HepG2 (cell line): ENCODE data around the gene COG4. TPM values are rescaled to one million over a fixed set of nuclear protein-coding genes. Genes with fewer than 3 reads are reported as not detected.

Experiments
- HDAC2 ChIP-seq: sonication (generic); formaldehyde crosslinking; IDR thresholded peaks from 2 replicates; pipeline ENCODE4 v1.4.0; 2020; ENCODE audit warnings: missing genetic modification reagents
- KLF16 ChIP-seq, 2 experiments: sonication (generic) in 1 of 2; formaldehyde crosslinking in 1 of 2; IDR thresholded peaks; 2 replicates each; pipeline versions ENCODE4 v1.6.1 to v1.8.0; 2016 to 2023; ENCODE audit warnings: missing genetic modification reagents in 2 of 2, missing compliant biosample characterization in 1 of 2
- NCOA2 ChIP-seq: sonication (generic); formaldehyde crosslinking; IDR thresholded peaks from 2 replicates; pipeline ENCODE4 v1.8.0; 2022; ENCODE audit warnings: inconsistent platforms
- RXRA ChIP-seq: sonication (generic); formaldehyde crosslinking; IDR thresholded peaks from 2 replicates; pipeline ENCODE4 v1.5.1; 2020; ENCODE audit warnings: missing genetic modification reagents
- SAP130 ChIP-seq: IDR thresholded peaks from 2 replicates; pipeline ENCODE4 v1.6.1; 2016; ENCODE audit warnings: low read depth
- TARDBP ChIP-seq: sonication (generic); formaldehyde crosslinking; IDR thresholded peaks from 2 replicates; pipeline ENCODE4 v1.8.0; 2022; ENCODE audit warnings: mild to moderate bottlenecking, missing genetic modification reagents
- TBL1XR1 ChIP-seq: fragments of 150-350 bp; IDR thresholded peaks from 2 replicates; pipeline ENCODE4 v1.6.1; 2014; ENCODE audit warnings: borderline replicate concordance, low read length; ENCODE audit not compliant: partially characterized antibody
- TEAD2 ChIP-seq: sonication (generic); formaldehyde crosslinking; IDR thresholded peaks from 2 replicates; pipeline ENCODE4 v1.9.0; 2021; ENCODE audit warnings: missing genetic modification reagents
- ZMYM3 ChIP-seq: sonication (generic); formaldehyde crosslinking; IDR thresholded peaks from 2 replicates; pipeline ENCODE4 v1.5.1; 2020; ENCODE audit warnings: mild to moderate bottlenecking, missing genetic modification reagents
- ZNF44 ChIP-seq: sonication (generic); formaldehyde crosslinking; IDR thresholded peaks from 2 replicates; pipeline ENCODE4 v1.5.1; 2020; ENCODE audit warnings: mild to moderate bottlenecking, missing genetic modification reagents
- ZNF501 ChIP-seq: sonication (generic); formaldehyde crosslinking; IDR thresholded peaks from 2 replicates; pipeline ENCODE4 v1.5.1; 2020; ENCODE audit warnings: mild to moderate bottlenecking, moderate library complexity, missing genetic modification reagents
- ZNF530 ChIP-seq: sonication (generic); formaldehyde crosslinking; IDR thresholded peaks from 2 replicates; pipeline ENCODE4 v1.5.0; 2020; ENCODE audit warnings: low read depth, mild to moderate bottlenecking, missing genetic modification reagents
- ZNF737 ChIP-seq: sonication (generic); formaldehyde crosslinking; IDR thresholded peaks from 2 replicates; pipeline ENCODE4 v1.5.0; 2020; ENCODE audit warnings: missing genetic modification reagents, mild to moderate bottlenecking, borderline replicate concordance
- ZNF75D ChIP-seq: sonication (generic); formaldehyde crosslinking; IDR thresholded peaks from 2 replicates; pipeline ENCODE4 v1.8.1; 2023; ENCODE audit warnings: missing genetic modification reagents, mild to moderate bottlenecking, borderline replicate concordance
- ZNF775 ChIP-seq: sonication (generic); formaldehyde crosslinking; IDR thresholded peaks from 2 replicates; pipeline ENCODE4 v1.4.0; 2020; ENCODE audit warnings: missing genetic modification reagents, mild to moderate bottlenecking, moderate library complexity, borderline replicate concordance
- ZSCAN25 ChIP-seq: sonication (generic); formaldehyde crosslinking; IDR thresholded peaks from 2 replicates; pipeline ENCODE4 v1.8.0; 2022; ENCODE audit warnings: mild to moderate bottlenecking, missing genetic modification reagents
- polyA plus RNA-seq, 8 experiments: library from polyadenylated mRNA; depleted of rRNA in 3 of 8; stranded (reverse) in 7 of 8; unstranded in 1 of 8; fragments of >200 nt; fragmentation: Illumina TruSeq in 4 of 8; extraction: Trizol in 4 of 8; gene quantifications; 2 replicates each; pipeline versions ENCODE4 v1.2.1 to v1.2.3, GENCODE V29; 2011 to 2016; ENCODE audit warnings: low read depth in 4 of 8, missing spikeins in 1 of 8, mixed read lengths in 1 of 8; ENCODE audit not compliant: insufficient read depth in 1 of 8
- total RNA-seq, 5 experiments: library from RNA; depleted of rRNA; stranded (reverse); fragments of >200 nt; fragmentation: Illumina TruSeq; extraction: Trizol; gene quantifications; 2 replicates each; pipeline ENCODE4 v1.2.3, GENCODE V29; 2016; ENCODE audit warnings: low read depth in 1 of 5
- TF ChIP-seq, protein P1 (sequence below): sonication (generic); formaldehyde crosslinking; IDR thresholded peaks from 2 replicates; pipeline ENCODE4 v1.4.0; 2020; ENCODE audit warnings: missing genetic modification reagents, mild to moderate bottlenecking, borderline replicate concordance
- TF ChIP-seq, protein P2 (sequence below): sonication (generic); formaldehyde crosslinking; IDR thresholded peaks from 2 replicates; pipeline ENCODE4 v1.5.0; 2020; ENCODE audit warnings: missing genetic modification reagents, mild to moderate bottlenecking, borderline replicate concordance
- TF ChIP-seq, protein P3 (sequence below): sonication (generic); formaldehyde crosslinking; IDR thresholded peaks from 2 replicates; pipeline ENCODE4 v1.5.1; 2020; ENCODE audit warnings: mild to moderate bottlenecking, missing genetic modification reagents, moderate library complexity
- TF ChIP-seq, protein P4 (sequence below): IDR thresholded peaks from 2 replicates; pipeline ENCODE4 v1.6.1; 2016

The COG4 gene
- total and polyA plus RNA-seq, 2 of the 13 experiments (the other 11 are each of a cell fraction or from before 2014, with no cell fraction given), result 51.1 to 73.8 TPM

DNA sequence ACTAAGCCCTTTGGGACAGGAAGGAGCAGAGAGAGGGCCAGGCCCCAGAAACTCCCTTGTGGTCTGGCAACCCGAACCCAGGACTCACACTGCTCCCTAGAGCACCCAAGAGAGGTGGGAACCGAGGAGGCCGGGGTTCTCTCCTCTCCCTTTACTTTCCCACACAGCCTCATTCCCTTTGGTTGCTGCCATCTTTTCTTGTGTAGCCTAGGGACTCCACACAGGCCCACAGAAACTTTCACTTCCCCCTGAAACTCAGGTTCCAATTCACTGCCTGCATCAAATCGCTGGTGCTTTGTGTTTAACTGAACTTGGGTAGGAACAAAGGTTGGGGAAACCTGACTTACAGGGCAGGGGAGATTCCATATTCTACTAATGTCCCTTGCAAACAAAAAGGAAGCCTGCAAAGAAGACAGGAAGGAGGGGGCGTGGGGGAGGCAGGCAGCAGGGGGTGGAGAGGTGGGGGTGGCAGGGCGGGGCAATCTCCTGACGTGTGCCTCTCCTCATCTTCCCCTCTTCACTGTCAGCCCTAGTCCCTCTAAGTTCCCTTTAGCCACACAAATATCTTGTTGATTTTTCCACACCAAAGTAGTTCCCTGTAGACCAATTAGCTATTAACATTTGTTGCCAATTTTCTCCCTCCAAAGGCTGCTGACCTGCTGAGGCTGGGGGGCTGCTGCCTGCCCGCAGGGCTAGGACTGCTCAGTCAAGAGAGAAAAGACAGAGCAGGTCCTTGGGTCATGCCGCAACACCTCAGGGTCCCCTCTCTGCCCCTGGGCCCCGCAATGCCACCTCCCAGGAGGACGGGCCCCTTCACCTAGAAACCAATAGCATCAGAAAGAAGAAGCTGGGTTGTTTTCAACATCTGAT, 92.5 kb downstream of the COG4 start (continued):
- TF ChIP-seq, protein P1, sequence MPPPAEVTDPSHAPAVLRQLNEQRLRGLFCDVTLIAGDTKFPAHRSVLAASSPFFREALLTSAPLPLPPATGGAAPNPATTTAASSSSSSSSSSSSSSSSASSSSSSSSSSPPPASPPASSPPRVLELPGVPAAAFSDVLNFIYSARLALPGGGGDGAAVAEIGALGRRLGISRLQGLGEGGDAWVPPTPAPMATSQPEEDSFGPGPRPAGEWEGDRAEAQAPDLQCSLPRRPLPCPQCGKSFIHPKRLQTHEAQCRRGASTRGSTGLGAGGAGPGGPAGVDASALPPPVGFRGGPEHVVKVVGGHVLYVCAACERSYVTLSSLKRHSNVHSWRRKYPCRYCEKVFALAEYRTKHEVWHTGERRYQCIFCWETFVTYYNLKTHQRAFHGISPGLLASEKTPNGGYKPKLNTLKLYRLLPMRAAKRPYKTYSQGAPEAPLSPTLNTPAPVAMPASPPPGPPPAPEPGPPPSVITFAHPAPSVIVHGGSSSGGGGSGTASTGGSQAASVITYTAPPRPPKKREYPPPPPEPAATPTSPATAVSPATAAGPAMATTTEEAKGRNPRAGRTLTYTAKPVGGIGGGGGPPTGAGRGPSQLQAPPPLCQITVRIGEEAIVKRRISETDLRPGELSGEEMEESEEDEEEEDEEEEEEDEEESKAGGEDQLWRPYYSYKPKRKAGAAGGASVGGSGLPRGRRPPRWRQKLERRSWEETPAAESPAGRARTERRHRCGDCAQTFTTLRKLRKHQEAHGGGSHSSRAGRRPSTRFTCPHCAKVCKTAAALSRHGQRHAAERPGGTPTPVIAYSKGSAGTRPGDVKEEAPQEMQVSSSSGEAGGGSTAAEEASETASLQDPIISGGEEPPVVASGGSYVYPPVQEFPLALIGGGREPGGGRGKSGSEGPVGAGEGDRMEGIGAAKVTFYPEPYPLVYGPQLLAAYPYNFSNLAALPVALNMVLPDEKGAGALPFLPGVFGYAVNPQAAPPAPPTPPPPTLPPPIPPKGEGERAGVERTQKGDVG (CRISPR knock-in tag), result 0 out of 2 replicates have a peak, but pooled peaks have one; percentile 24
- TF ChIP-seq TBL1XR1 (peak; percentile 11), ZMYM3 (no peak), ZNF530 (CRISPR knock-in tag) (no peak), ZNF75D (no peak), HDAC2 (CRISPR knock-in tag) (no peak), SAP130 (CRISPR knock-in tag) (0 out of 2 replicates have a peak, but pooled peaks have one; percentile 24), KLF16 (CRISPR knock-in tag; IDR thresholded peaks at IDR 0.05) (no peak), NCOA2 (CRISPR knock-in tag) (0 out of 2 replicates have a peak, but pooled peaks have one; percentile 17), ZNF775 (CRISPR knock-in tag) (no peak), ZSCAN25 (CRISPR knock-in tag) (no peak), TARDBP (CRISPR knock-in tag) (0 out of 2 replicates have a peak, but pooled peaks have one; percentile 35), ZNF501 (CRISPR knock-in tag) (peak; percentile 71), ZNF44 (CRISPR knock-in tag) (no peak), ZNF737 (CRISPR knock-in tag) (no peak), TEAD2 (CRISPR knock-in tag) (no peak), RXRA (0 out of 2 replicates have a peak, but pooled peaks have one; percentile 22)
- TF ChIP-seq, protein P2, sequence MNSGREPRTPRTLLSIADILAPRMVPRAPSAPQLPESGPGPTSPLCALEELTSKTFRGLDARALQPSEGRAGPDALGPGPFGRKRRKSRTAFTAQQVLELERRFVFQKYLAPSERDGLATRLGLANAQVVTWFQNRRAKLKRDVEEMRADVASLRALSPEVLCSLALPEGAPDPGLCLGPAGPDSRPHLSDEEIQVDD (CRISPR knock-in tag), result no peak
- TF ChIP-seq, protein P3, sequence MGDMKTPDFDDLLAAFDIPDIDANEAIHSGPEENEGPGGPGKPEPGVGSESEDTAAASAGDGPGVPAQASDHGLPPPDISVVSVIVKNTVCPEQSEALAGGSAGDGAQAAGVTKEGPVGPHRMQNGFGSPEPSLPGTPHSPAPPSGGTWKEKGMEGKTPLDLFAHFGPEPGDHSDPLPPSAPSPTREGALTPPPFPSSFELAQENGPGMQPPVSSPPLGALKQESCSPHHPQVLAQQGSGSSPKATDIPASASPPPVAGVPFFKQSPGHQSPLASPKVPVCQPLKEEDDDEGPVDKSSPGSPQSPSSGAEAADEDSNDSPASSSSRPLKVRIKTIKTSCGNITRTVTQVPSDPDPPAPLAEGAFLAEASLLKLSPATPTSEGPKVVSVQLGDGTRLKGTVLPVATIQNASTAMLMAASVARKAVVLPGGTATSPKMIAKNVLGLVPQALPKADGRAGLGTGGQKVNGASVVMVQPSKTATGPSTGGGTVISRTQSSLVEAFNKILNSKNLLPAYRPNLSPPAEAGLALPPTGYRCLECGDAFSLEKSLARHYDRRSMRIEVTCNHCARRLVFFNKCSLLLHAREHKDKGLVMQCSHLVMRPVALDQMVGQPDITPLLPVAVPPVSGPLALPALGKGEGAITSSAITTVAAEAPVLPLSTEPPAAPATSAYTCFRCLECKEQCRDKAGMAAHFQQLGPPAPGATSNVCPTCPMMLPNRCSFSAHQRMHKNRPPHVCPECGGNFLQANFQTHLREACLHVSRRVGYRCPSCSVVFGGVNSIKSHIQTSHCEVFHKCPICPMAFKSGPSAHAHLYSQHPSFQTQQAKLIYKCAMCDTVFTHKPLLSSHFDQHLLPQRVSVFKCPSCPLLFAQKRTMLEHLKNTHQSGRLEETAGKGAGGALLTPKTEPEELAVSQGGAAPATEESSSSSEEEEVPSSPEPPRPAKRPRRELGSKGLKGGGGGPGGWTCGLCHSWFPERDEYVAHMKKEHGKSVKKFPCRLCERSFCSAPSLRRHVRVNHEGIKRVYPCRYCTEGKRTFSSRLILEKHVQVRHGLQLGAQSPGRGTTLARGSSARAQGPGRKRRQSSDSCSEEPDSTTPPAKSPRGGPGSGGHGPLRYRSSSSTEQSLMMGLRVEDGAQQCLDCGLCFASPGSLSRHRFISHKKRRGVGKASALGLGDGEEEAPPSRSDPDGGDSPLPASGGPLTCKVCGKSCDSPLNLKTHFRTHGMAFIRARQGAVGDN (CRISPR knock-in tag), result peak; percentile 45; the same call in 1 of the 2 replicates
- TF ChIP-seq, protein P4, sequence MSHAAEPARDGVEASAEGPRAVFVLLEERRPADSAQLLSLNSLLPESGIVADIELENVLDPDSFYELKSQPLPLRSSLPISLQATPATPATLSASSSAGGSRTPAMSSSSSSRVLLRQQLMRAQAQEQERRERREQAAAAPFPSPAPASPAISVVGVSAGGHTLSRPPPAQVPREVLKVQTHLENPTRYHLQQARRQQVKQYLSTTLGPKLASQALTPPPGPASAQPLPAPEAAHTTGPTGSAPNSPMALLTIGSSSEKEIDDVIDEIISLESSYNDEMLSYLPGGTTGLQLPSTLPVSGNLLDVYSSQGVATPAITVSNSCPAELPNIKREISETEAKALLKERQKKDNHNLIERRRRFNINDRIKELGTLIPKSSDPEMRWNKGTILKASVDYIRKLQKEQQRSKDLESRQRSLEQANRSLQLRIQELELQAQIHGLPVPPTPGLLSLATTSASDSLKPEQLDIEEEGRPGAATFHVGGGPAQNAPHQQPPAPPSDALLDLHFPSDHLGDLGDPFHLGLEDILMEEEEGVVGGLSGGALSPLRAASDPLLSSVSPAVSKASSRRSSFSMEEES, result no peak
